Measurements from ENCODE around the gene SMIM15.

The SMIM15 gene, protein sequence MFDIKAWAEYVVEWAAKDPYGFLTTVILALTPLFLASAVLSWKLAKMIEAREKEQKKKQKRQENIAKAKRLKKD

DNA sequence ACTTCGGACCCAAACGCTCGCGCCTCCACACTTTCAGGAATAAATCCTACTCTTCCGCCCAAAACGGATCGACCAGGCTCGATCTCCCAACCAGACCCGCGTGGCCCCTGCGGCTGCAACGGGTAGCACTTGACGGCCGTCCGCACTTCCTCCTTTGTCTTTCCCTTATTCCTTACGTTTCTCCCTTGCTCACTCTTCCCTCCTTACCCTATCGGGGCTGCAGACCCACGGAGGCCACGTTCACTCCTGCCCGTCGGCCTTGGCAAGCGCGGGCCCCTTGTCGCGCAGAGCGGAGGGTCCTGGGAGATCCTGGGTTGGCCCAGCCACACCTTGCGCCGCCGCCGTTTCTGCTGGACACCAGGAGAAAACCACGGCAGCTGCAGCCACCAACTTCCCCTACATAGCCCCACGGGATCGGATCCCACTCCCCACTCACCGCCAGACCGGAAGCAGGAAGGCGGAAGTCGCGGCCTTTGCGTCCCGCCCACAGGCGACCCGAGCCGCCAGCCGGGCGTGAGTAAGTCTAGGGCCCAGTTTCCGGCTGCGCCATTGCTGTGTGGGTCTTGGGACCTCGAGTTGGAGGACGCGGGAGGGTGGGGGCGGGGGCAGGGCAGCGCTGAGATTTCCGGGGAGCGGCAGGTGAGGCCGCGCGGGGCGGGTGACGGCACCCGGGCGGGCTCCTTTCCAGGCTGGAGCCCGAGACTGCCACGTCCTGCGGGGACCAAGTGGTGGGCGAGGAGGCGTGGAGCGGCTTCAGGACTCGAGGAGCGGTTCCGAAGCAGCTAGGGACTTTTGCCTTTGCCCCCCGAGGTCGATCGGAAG is at the start of gene SMIM15:
TSS of gene SMIM15 (minus strand) at position 459 of the 822 bp plus-strand sequence. CDS start 2,297 bp downstream, outside the sequence.
- H3K4me3 ChIP-seq (ENCODE audit: low read depth in 1 of 2, low read length in 2 of 2) = peak within 1 kb of the TSS; percentile 26 to 80; a peak in 3 of 4 replicates
- no peaks in the 10 kb centered on the region for H3K27me3 ChIP-seq (ENCODE audit: insufficient read depth, low read length, poor library complexity)
- peak; percentile 73 for DNase-seq
- ATAC-seq (ENCODE audit: insufficient read depth, low read depth) = peak; percentile 92
- peaks cover 10% of the 10 kb centered on the region for H3K36me3 ChIP-seq (ENCODE audit: insufficient read depth, low read length)
- peak within 1 kb of the TSS; percentile 94 for H2AFZ ChIP-seq (ENCODE audit: low read depth, low read length)
- no peaks in the 10 kb centered on the region for H4K20me1 ChIP-seq (ENCODE audit: insufficient read depth, low read length)
- TF ChIP-seq EZH2 (IDR thresholded peaks at IDR 0.05; ENCODE audit: borderline replicate concordance, low read depth, low read length, severe bottlenecking) (no peak), CTCF (IDR thresholded peaks at IDR 0.05; ENCODE audit: borderline replicate concordance, extremely low read depth, low read length, poor library complexity, severe bottlenecking) (no peak)
- H3K9me3 ChIP-seq (ENCODE audit: insufficient read depth, low read length, severe bottlenecking) = no peaks in the 10 kb centered on the region
- peaks cover 20% of the 10 kb centered on the region for H3K4me1 ChIP-seq (ENCODE audit: insufficient read depth, low read length)
- H3K27ac ChIP-seq (ENCODE audit: low read length) = peak within 1 kb of the TSS; percentile 85
- peak within 1 kb of the TSS; percentile 86 for H3K9ac ChIP-seq (ENCODE audit: low read depth, low read length)
- H3K4me2 ChIP-seq (ENCODE audit: insufficient read depth, low read length) = peak within 1 kb of the TSS; percentile 63
- peaks cover 25% of the 10 kb centered on the region for H3K79me2 ChIP-seq (ENCODE audit: insufficient read depth, low read length)

- Histone ChIP-seq H3K27ac (ENCODE audit: low read length) (no peak overlapping the region), H3K27me3 (ENCODE audit: insufficient read depth, low read length, poor library complexity) (no peaks in the 10 kb centered on the region), H3K9ac (ENCODE audit: low read depth, low read length) (no peak overlapping the region), H3K4me3 (ENCODE audit: low read depth in 1 of 2, low read length in 2 of 2) (no peak overlapping the region), H4K20me1 (ENCODE audit: insufficient read depth, low read length) (no peaks in the 10 kb centered on the region), H3K4me2 (ENCODE audit: insufficient read depth, low read length) (no peak overlapping the region), H2AFZ (ENCODE audit: low read depth, low read length) (no peak overlapping the region), H3K79me2 (ENCODE audit: insufficient read depth, low read length) (no peaks in the 10 kb centered on the region), H3K9me3 (ENCODE audit: insufficient read depth, low read length, severe bottlenecking) (no peaks in the 10 kb centered on the region), H3K4me1 (ENCODE audit: insufficient read depth, low read length) (no peaks in the 10 kb centered on the region), H3K36me3 (ENCODE audit: insufficient read depth, low read length) (no peaks in the 10 kb centered on the region)
- ATAC-seq (ENCODE audit: insufficient read depth, low read depth) (no peak), DNase-seq (no peak)
- TF ChIP-seq EZH2 (IDR thresholded peaks at IDR 0.05; ENCODE audit: borderline replicate concordance, low read depth, low read length, severe bottlenecking) (no peak), CTCF (IDR thresholded peaks at IDR 0.05; ENCODE audit: borderline replicate concordance, extremely low read depth, low read length, poor library complexity, severe bottlenecking) (no peak)
These were observed 45.6 kb upstream of the SMIM15 start for GRCh38 chr5:61207884-61208283.

- H3K36me3 ChIP-seq (ENCODE audit: insufficient read depth, low read length) = no peaks in the 10 kb centered on the region
- TF ChIP-seq CTCF (IDR thresholded peaks at IDR 0.05; ENCODE audit: borderline replicate concordance, extremely low read depth, low read length, poor library complexity, severe bottlenecking) (no peak), EZH2 (IDR thresholded peaks at IDR 0.05; ENCODE audit: borderline replicate concordance, low read depth, low read length, severe bottlenecking) (no peak)
- ATAC-seq (ENCODE audit: insufficient read depth, low read depth) = no peak
These were observed 42.7 kb upstream of the SMIM15 start for GRCh38 chr5:61205013-61205412.

More at GRCh38 chr5:61205013-61205412, 42.7 kb upstream of the SMIM15 start:
- Histone ChIP-seq H4K20me1 (ENCODE audit: insufficient read depth, low read length) (no peaks in the 10 kb centered on the region), H3K4me1 (ENCODE audit: insufficient read depth, low read length) (no peaks in the 10 kb centered on the region), H3K4me2 (ENCODE audit: insufficient read depth, low read length) (no peak overlapping the region), H3K79me2 (ENCODE audit: insufficient read depth, low read length) (no peaks in the 10 kb centered on the region), H3K27ac (ENCODE audit: low read length) (no peak overlapping the region), H3K4me3 (ENCODE audit: low read depth in 1 of 2, low read length in 2 of 2) (no peak overlapping the region), H3K9ac (ENCODE audit: low read depth, low read length) (no peak overlapping the region), H3K27me3 (ENCODE audit: insufficient read depth, low read length, poor library complexity) (no peaks in the 10 kb centered on the region), H2AFZ (ENCODE audit: low read depth, low read length) (no peak overlapping the region), H3K9me3 (ENCODE audit: insufficient read depth, low read length, severe bottlenecking) (no peaks in the 10 kb centered on the region)
- DNase-seq = no peak
